Fibroblast of pulmonary artery (primary cell): Measurements from ENCODE around the gene GARRE1.
"Not testable (repeated sequence)": the region's sequence is repeated elsewhere in the genome, so short reads cannot be mapped to it uniquely, and the experiment has no call there.

Experiments used
- DNase-seq: peaks from one replicate; pipeline ENCODE4 v3.0.0-alpha.2; 2010; ENCODE audit warnings: low read depth
- H3K4me3 ChIP-seq: replicated peaks from 2 replicates; pipeline ENCODE4 v1.5.1; 2011; ENCODE audit warnings: low read depth, mild to moderate bottlenecking, control low read depth, low read length, moderate library complexity
- TF ChIP-seq, protein P1 (sequence below): IDR thresholded peaks from 2 replicates; pipeline ENCODE4 v1.5.1; 2011; ENCODE audit warnings: mild to moderate bottlenecking, control low read depth, low read length, inconsistent platforms; ENCODE audit errors: missing control alignments

Gene GARRE1

DNA sequence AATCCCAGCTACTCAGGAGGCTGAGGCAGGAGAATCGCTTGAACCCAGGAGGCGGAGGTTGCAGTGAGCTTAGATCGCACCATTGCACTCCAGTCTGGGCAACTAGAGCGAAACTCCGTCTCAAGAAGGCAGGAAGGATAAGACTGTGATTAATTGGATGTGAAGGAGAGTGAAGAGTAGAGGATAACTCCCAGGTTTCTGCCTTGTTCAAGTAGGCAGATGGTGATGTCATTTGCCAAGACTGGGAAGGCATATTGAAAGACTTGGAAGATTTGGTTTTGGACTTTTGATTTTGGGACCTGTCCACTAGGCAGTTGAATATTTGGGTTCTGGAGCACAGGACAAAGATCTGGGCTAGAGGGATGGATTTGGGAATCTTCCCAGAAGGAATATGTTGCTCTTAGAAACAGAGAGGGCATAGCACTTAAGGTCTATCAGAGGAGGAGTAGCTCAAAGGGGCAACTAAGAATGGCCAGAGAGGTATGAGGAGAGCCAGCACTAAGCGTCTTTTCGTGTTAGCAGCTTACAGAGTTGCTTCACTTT, 20.0 kb downstream of the GARRE1 start:
- DNase-seq, result peak; percentile 42
- TF ChIP-seq, protein P1, sequence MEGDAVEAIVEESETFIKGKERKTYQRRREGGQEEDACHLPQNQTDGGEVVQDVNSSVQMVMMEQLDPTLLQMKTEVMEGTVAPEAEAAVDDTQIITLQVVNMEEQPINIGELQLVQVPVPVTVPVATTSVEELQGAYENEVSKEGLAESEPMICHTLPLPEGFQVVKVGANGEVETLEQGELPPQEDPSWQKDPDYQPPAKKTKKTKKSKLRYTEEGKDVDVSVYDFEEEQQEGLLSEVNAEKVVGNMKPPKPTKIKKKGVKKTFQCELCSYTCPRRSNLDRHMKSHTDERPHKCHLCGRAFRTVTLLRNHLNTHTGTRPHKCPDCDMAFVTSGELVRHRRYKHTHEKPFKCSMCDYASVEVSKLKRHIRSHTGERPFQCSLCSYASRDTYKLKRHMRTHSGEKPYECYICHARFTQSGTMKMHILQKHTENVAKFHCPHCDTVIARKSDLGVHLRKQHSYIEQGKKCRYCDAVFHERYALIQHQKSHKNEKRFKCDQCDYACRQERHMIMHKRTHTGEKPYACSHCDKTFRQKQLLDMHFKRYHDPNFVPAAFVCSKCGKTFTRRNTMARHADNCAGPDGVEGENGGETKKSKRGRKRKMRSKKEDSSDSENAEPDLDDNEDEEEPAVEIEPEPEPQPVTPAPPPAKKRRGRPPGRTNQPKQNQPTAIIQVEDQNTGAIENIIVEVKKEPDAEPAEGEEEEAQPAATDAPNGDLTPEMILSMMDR, result no peak
- peak overlapping the region; percentile 15 for H3K4me3 ChIP-seq

DNA sequence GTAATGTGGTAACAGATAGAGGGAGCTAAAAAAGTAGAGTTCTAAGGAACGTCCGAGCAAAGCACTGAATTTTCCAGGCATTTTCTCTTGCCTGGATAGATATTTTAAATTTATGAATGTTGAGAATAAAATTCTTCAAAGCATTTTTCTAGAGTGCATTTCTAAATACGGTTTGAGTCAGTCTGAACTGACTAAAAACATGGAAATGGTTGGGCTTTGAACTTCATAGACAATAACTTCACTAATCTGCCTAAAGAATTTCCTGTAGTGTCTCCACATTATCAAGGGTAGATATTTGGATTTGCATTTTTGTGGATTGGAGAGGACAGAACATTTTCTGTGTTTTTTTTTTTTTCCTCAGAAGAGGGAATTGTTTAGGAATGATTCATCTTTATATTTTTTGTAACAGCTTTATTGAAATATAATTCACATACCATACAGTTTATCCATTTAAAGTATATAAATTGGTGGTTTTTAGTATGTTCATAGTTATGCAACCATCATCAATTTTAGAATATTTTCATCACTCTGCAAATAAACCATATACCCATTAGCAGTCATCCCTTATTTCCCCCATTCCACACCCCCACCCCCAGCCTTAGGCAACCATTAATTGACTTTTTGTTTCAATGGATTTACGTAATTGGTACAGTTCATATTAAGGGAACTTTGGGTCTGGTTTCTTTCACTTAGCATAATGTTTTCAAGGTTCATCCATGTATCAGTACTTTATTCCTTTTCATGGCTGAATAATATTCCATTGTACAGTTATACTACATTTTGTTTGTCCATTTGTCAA, 20.7 kb downstream of the GARRE1 start:
- DNase-seq, result peak; percentile 94
- TF ChIP-seq, protein P1, result no peak
- peak overlapping the region; percentile 15 for H3K4me3 ChIP-seq

DNA sequence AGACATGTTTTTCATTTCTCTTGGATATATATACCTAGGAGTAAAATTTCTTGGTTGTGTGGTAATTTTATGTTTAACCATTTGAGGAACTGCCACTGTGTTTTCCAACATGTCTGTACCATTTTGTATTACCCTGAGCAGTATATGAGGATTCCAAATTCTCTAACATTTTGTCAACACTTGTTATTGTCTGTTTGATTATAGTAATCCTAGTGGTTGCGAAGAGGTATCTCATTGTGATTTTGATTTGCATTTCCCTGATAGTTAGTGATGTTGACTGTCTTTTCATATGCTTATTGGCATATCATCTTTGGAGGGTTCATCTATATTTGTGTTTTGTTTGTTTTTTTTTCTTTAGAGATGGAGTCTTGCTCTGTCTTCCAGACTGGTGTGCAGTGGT, 21.4 kb downstream of the GARRE1 start:
- H3K4me3 ChIP-seq, result no peak overlapping the region
- TF ChIP-seq, protein P1, result no peak
- DNase-seq, result no peak

DNA sequence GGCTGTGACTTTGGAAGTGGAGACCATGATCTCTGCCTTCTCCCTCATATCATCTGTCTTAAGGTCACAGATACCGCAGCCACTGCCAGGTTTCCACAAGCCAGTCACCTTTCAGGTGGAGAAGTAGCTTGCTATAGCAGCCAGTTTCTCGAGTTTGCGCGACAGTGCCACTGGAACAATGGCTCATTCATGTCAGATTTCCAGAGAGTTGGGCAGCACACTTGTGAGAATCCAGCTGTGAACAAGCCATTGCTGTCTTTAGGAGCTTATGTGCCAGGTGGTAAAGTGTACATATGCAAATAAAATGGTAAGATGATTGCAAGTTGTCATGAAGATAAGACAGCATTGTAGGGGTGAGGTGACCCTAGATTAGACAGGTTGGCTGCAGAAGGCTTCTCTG, 22.3 kb downstream of the GARRE1 start:
- no peak overlapping the region for H3K4me3 ChIP-seq
- TF ChIP-seq, protein P1, result no peak
- no peak for DNase-seq

DNA sequence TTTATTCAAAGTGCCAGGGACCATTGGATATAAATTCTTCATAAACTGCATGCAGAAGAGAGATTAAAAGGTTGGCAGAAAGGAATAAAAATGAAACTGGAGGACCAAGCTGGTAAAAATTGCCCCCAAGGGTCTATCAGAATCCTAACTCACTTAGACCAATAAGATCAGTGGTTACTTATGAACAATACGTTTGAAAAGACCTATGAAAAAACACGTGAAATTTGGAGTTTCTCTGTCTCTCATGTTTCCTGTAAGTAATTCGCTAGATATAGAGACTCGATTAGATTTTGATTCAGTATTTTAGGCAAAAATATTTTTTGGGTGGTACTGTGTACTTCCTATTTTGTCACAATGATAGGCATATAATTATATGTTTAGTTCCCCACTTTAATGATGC, 22.9 kb downstream of the GARRE1 start:
- H3K4me3 ChIP-seq, result no peak overlapping the region
- DNase-seq, result no peak
- TF ChIP-seq, protein P1, result no peak

DNA sequence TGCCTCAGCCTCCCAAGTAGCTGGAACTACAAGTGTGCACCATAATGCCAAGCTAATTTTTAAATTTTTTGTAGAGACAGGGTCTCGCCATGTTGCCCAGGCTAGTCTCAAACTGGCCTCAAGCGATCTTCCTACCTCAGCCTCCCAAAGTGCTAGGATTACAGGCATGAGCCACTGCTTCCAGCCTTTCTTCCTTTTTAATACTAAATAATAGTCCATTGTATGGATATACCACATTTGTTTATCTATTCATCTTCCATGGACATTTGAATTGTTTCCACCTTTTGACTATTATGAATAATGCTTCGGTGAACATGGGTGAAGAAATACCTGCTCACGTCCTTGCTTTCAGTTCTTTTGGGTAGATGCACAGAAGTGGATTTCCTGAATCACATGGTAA, 24.4 kb downstream of the GARRE1 start:
- DNase-seq, result no peak
- TF ChIP-seq, protein P1, result no peak

DNA sequence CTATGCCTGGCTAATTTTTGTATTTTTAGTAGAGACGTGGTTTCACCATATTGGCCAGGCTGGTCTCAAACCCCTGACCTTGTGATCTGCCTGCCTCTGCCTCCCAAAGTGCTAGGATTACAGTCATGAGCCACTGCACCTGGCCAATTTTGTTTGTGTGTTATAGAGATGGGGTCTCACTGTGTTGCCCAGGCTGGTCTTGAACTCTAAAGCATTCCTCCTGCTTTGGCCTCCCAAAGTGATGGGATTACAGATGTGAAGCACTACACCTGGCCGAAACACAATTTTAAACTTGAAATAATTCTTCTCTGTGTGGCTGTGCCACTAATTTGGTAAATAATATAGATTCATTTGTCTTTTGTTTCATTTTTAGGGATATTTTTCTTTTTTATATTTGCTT, 27.1 kb downstream of the GARRE1 start:
- DNase-seq, H3K4me3 ChIP-seq: not testable (repeated sequence)

More for the DNA sequence above, 24.4 kb downstream of the GARRE1 start:
- no peak overlapping the region for H3K4me3 ChIP-seq
